K562 (cell line): Measurements from ENCODE around the gene SHISA5. TPM values are rescaled to one million over a fixed set of nuclear protein-coding genes. Genes with fewer than 3 reads are reported as not detected.

Source experiments
- ARID3A ChIP-seq: IDR thresholded peaks from 2 replicates; pipeline ENCODE4 v1.6.1; 2012; ENCODE audit warnings: low read depth, low read length, improper control_type of control experiment, borderline replicate concordance
- EP300 ChIP-seq: IDR thresholded peaks from 2 replicates; pipeline ENCODE4 v1.6.1; 2012; ENCODE audit warnings: low read length, improper control_type of control experiment
- HBP1 ChIP-seq: fragments of 450-650 bp; formaldehyde crosslinking; IDR thresholded peaks from 2 replicates; pipeline ENCODE4 v1.4.0; 2022; ENCODE audit warnings: missing genetic modification characterization
- HDAC2 ChIP-seq: fragments of 450-650 bp; IDR thresholded peaks from 2 replicates; pipeline ENCODE4 v1.6.1; 2016; ENCODE audit warnings: mild to moderate bottlenecking
- HDAC3 ChIP-seq: fragments of 450-650 bp; IDR thresholded peaks from 2 replicates; pipeline ENCODE4 v1.6.1; 2018; ENCODE audit warnings: borderline replicate concordance, mild to moderate bottlenecking, moderate library complexity; ENCODE audit not compliant: partially characterized antibody
- NCOA2 ChIP-seq, 2 experiments: fragments of 450-650 bp; IDR thresholded peaks; 2 replicates each; pipeline ENCODE4 v1.6.1; 2018; ENCODE audit warnings: mild to moderate bottlenecking in 2 of 2, moderate library complexity in 1 of 2; ENCODE audit not compliant: partially characterized antibody in 2 of 2
- NR2C1 ChIP-seq, 2 experiments: fragments of 450-650 bp; IDR thresholded peaks; 2 replicates each; pipeline ENCODE4 v1.6.1; 2017; ENCODE audit warnings: mild to moderate bottlenecking in 2 of 2, antibody characterized with exemption in 1 of 2, inconsistent platforms in 1 of 2, missing compliant biosample characterization in 1 of 2, missing genetic modification characterization in 1 of 2
- SP1 ChIP-seq: sonication (generic); formaldehyde crosslinking; IDR thresholded peaks from 2 replicates; pipeline ENCODE4 v1.8.1; 2022; ENCODE audit warnings: mild to moderate bottlenecking, missing genetic modification reagents
- SREBF2 ChIP-seq: sonication (generic); formaldehyde crosslinking; IDR thresholded peaks from 2 replicates; pipeline ENCODE4 v1.4.0; 2020; ENCODE audit warnings: mild to moderate bottlenecking, missing genetic modification reagents
- SRSF9 ChIP-seq: fragments of 200-400 bp; formaldehyde crosslinking; IDR thresholded peaks from 2 replicates; pipeline ENCODE4 v1.6.1; 2017; ENCODE audit warnings: low read depth, low read length, borderline replicate concordance
- ZNF316 ChIP-seq: fragments of 450-650 bp; IDR thresholded peaks from 2 replicates; pipeline ENCODE4 v1.6.1; 2016
- ZNF586 ChIP-seq: fragments of 450-650 bp; formaldehyde crosslinking; conservative IDR thresholded peaks from 2 replicates; pipeline ENCODE4 v1.4.0; 2020; ENCODE audit warnings: mild to moderate bottlenecking, moderate library complexity
- ZNF766 ChIP-seq: fragments of 200-800 bp; sonication (Bioruptor generic); conservative IDR thresholded peaks from 2 replicates; pipeline ENCODE4 v1.6.1; 2016; ENCODE audit warnings: missing genetic modification characterization, missing compliant biosample characterization
- polyA plus RNA-seq, 8 experiments: library from polyadenylated mRNA; depleted of rRNA in 4 of 8; stranded (reverse) in 5 of 8; unstranded in 3 of 8; fragments of >200 nt; fragmentation: Nextera tagmentation in 2 of 8; fragmentation: Illumina TruSeq in 1 of 8; extraction: Ambion mirVana in 2 of 8; extraction: Trizol in 1 of 8; gene quantifications; 2 replicates each; pipeline versions ENCODE4 v1.2.1 to v1.2.3, GENCODE V29; 2011 to 2014; ENCODE audit warnings: inconsistent platforms in 1 of 8, missing spikeins in 1 of 8
- total RNA-seq, 7 experiments: library from RNA; depleted of rRNA in 6 of 7; stranded (reverse); fragments of >200 nt in 6 of 7; fragmentation: Illumina TruSeq in 2 of 7; extraction: Trizol in 2 of 7; gene quantifications; 2 replicates each; pipeline versions ENCODE4 v1.2.1 to v1.2.3, GENCODE V29; 2011 to 2021; ENCODE audit warnings: low replicate concordance in 1 of 7
- TF ChIP-seq, protein P1 (sequence below): sonication (generic); formaldehyde crosslinking; IDR thresholded peaks from 2 replicates; pipeline ENCODE4 v1.8.0; 2023; ENCODE audit warnings: mild to moderate bottlenecking, missing genetic modification reagents
- TF ChIP-seq, protein P2 (sequence below): sonication (generic); formaldehyde crosslinking; IDR thresholded peaks from 2 replicates; pipeline ENCODE4 v1.8.0; 2022; ENCODE audit warnings: mild to moderate bottlenecking, missing genetic modification reagents
- TF ChIP-seq, protein P3 (sequence below): fragments of 450-650 bp; IDR thresholded peaks from 2 replicates; pipeline ENCODE4 v1.6.1; 2016; ENCODE audit warnings: borderline replicate concordance

Gene SHISA5
- total and polyA plus RNA-seq, 9 of the 15 experiments (the other 6 are each of a cell fraction or from before 2014, with no cell fraction given), result 8.4 to 85.8 (median 56.1) TPM

DNA sequence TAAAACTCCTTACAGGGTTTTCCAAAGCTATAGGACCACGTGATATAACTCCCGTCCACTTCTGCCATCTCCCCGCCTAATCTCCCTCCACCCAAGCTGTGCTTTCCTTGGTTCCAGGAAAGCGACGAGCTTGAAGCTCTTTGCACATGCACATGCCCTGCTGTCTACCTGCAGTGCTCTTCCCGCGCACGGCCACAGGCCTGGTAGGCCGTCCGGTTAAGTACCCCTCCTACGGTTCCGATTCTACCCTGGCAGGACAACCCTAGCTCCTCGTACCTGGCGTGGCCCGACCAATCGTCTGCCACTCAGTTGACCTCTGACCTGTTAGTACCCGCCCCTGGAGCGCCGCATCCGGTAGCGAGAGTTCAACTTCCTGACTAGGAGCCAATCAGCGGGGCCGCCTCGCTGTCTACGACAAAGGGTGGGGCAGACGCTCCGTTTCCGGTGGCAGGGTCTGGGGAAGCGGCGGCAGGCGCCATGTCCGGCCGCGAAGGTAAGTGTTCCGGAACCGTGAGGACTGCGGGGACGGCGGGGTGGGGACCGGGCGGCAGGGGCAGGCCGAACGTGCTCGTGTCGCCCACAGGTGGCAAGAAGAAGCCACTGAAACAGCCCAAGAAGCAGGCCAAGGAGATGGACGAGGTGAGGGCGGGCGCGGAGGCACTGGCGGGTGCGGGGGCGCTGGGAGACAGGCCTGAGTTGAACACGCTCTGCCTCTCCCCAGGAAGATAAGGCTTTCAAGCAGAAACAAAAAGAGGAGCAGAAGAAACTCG, 64.0 kb downstream of the SHISA5 start, which contains the start of the genes CCDC51 and TMA7 (continued):
- TF ChIP-seq, protein P1, sequence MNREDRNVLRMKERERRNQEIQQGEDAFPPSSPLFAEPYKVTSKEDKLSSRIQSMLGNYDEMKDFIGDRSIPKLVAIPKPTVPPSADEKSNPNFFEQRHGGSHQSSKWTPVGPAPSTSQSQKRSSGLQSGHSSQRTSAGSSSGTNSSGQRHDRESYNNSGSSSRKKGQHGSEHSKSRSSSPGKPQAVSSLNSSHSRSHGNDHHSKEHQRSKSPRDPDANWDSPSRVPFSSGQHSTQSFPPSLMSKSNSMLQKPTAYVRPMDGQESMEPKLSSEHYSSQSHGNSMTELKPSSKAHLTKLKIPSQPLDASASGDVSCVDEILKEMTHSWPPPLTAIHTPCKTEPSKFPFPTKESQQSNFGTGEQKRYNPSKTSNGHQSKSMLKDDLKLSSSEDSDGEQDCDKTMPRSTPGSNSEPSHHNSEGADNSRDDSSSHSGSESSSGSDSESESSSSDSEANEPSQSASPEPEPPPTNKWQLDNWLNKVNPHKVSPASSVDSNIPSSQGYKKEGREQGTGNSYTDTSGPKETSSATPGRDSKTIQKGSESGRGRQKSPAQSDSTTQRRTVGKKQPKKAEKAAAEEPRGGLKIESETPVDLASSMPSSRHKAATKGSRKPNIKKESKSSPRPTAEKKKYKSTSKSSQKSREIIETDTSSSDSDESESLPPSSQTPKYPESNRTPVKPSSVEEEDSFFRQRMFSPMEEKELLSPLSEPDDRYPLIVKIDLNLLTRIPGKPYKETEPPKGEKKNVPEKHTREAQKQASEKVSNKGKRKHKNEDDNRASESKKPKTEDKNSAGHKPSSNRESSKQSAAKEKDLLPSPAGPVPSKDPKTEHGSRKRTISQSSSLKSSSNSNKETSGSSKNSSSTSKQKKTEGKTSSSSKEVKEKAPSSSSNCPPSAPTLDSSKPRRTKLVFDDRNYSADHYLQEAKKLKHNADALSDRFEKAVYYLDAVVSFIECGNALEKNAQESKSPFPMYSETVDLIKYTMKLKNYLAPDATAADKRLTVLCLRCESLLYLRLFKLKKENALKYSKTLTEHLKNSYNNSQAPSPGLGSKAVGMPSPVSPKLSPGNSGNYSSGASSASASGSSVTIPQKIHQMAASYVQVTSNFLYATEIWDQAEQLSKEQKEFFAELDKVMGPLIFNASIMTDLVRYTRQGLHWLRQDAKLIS (CRISPR knock-in tag), result no peak
- TF ChIP-seq SP1 (CRISPR knock-in tag), result peak; percentile 81
- no peak for TF ChIP-seq SREBF2 (CRISPR knock-in tag)
- TF ChIP-seq ZNF316, result no peak
- no peak for TF ChIP-seq SRSF9
- TF ChIP-seq HDAC2, result 0 out of 2 replicates have a peak, but pooled peaks have one; percentile 45
- no peak; the same call in 1 of the 2 replicates for TF ChIP-seq ZNF766 (CRISPR knock-in tag)
- TF ChIP-seq NR2C1 (IDR thresholded peaks at IDR 0.05), result peak; percentile 98
- peak; percentile 99 for TF ChIP-seq NR2C1 (tag; IDR thresholded peaks at IDR 0.05)
- no peak for TF ChIP-seq ARID3A
- TF ChIP-seq ZNF586 (CRISPR knock-in tag), result no peak
- TF ChIP-seq, protein P2, sequence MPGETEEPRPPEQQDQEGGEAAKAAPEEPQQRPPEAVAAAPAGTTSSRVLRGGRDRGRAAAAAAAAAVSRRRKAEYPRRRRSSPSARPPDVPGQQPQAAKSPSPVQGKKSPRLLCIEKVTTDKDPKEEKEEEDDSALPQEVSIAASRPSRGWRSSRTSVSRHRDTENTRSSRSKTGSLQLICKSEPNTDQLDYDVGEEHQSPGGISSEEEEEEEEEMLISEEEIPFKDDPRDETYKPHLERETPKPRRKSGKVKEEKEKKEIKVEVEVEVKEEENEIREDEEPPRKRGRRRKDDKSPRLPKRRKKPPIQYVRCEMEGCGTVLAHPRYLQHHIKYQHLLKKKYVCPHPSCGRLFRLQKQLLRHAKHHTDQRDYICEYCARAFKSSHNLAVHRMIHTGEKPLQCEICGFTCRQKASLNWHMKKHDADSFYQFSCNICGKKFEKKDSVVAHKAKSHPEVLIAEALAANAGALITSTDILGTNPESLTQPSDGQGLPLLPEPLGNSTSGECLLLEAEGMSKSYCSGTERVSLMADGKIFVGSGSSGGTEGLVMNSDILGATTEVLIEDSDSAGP (CRISPR knock-in tag), result no peak
- no peak for TF ChIP-seq EP300
- peak; percentile 25; the same call in 1 of the 2 replicates for TF ChIP-seq HBP1 (CRISPR knock-in tag)
- TF ChIP-seq, protein P3, sequence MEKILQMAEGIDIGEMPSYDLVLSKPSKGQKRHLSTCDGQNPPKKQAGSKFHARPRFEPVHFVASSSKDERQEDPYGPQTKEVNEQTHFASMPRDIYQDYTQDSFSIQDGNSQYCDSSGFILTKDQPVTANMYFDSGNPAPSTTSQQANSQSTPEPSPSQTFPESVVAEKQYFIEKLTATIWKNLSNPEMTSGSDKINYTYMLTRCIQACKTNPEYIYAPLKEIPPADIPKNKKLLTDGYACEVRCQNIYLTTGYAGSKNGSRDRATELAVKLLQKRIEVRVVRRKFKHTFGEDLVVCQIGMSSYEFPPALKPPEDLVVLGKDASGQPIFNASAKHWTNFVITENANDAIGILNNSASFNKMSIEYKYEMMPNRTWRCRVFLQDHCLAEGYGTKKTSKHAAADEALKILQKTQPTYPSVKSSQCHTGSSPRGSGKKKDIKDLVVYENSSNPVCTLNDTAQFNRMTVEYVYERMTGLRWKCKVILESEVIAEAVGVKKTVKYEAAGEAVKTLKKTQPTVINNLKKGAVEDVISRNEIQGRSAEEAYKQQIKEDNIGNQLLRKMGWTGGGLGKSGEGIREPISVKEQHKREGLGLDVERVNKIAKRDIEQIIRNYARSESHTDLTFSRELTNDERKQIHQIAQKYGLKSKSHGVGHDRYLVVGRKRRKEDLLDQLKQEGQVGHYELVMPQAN, result peak; percentile 40; the same call in 1 of the 2 replicates
- no peak for TF ChIP-seq HDAC3
- no peak for TF ChIP-seq NCOA2 (IDR thresholded peaks at IDR 0.05; ENCODE audit: partially characterized antibody in 2 of 2)
